ENCODE measurements around the gene SHROOM2. TPM values are rescaled to one million over a fixed set of nuclear protein-coding genes. Genes with fewer than 3 reads are reported as not detected.

Gene SHROOM2
- total RNA-seq, 4 donors from 2014 or later = 0.05 to 0.36 (median 0.26) TPM

GRCh38 chrX:9942086-9942485, 155.9 kb downstream of the SHROOM2 start:
- in situ Hi-C loops (cut with MboI; ENCODE audit: low sequenced_read_pairs in 4 of 4) = no loop called here
- intact Hi-C loops (cut with DNase I; ENCODE audit: low total_unique reads) = no loop called here
- H3K4me3 ChIP-seq = no peak overlapping the region
- no peak for DNase-seq
- ATAC-seq = no peak
- H3K36me3 ChIP-seq = no peaks in the 10 kb centered on the region
- no peaks in the 10 kb centered on the region for H3K9me3 ChIP-seq
- H3K4me1 ChIP-seq = no peaks in the 10 kb centered on the region
- no peak overlapping the region for H3K27ac ChIP-seq
- TF ChIP-seq POLR2A (IDR thresholded peaks at IDR 0.05) (no peak), CTCF (IDR thresholded peaks at IDR 0.05 in 4 of 5, conservative IDR thresholded peaks at IDR 0.05 in 1 of 5) (no peak)
- no peaks in the 10 kb centered on the region for H3K27me3 ChIP-seq

GRCh38 chrX:9943420-9943819, 157.2 kb downstream of the SHROOM2 start:
- H3K36me3 ChIP-seq = no peaks in the 10 kb centered on the region
- no peak overlapping the region for H3K27ac ChIP-seq
- H3K4me3 ChIP-seq = no peak overlapping the region
- no peaks in the 10 kb centered on the region for H3K4me1 ChIP-seq
- DNase-seq (no peak), ATAC-seq (no peak)
- in situ Hi-C loops (cut with MboI; ENCODE audit: low sequenced_read_pairs in 4 of 4) = no loop called here
- H3K9me3 ChIP-seq = no peaks in the 10 kb centered on the region
- H3K27me3 ChIP-seq = no peaks in the 10 kb centered on the region
- intact Hi-C loops (cut with DNase I; ENCODE audit: low total_unique reads) = no loop called here
- TF ChIP-seq POLR2A (IDR thresholded peaks at IDR 0.05) = no peak
- no peak for TF ChIP-seq CTCF (IDR thresholded peaks at IDR 0.05 in 4 of 5, conservative IDR thresholded peaks at IDR 0.05 in 1 of 5)

- no peak overlapping the region for H3K27ac ChIP-seq
Measured at GRCh38 chrX:9947131-9947794, 161.0 kb downstream of the SHROOM2 start.

GRCh38 chrX:9948406-9948805, 162.2 kb downstream of the SHROOM2 start:
- TF ChIP-seq POLR2A (IDR thresholded peaks at IDR 0.05) = no peak
- TF ChIP-seq CTCF (IDR thresholded peaks at IDR 0.05 in 4 of 5, conservative IDR thresholded peaks at IDR 0.05 in 1 of 5) = no peak
- no peaks in the 10 kb centered on the region for H3K27me3 ChIP-seq
- H3K4me3 ChIP-seq = no peak overlapping the region
- no peaks in the 10 kb centered on the region for H3K4me1 ChIP-seq
- DNase-seq = no peak
- ATAC-seq = no peak
- intact Hi-C loops (cut with DNase I; ENCODE audit: low total_unique reads) = no loop called here
- no peaks in the 10 kb centered on the region for H3K9me3 ChIP-seq
- in situ Hi-C loops (cut with MboI; ENCODE audit: low sequenced_read_pairs in 4 of 4) = no loop called here
- H3K27ac ChIP-seq = no peak overlapping the region
- H3K36me3 ChIP-seq = no peaks in the 10 kb centered on the region

More at GRCh38 chrX:9947131-9947794, 161.0 kb downstream of the SHROOM2 start:
- in situ Hi-C loops (cut with MboI; ENCODE audit: low sequenced_read_pairs in 4 of 4) = no loop called here
- Histone ChIP-seq H3K4me1 (no peaks in the 10 kb centered on the region), H3K36me3 (no peaks in the 10 kb centered on the region), H3K9me3 (no peaks in the 10 kb centered on the region), H3K4me3 (no peak overlapping the region), H3K27me3 (no peaks in the 10 kb centered on the region)
- TF ChIP-seq POLR2A (IDR thresholded peaks at IDR 0.05) (no peak), CTCF (IDR thresholded peaks at IDR 0.05 in 4 of 5, conservative IDR thresholded peaks at IDR 0.05 in 1 of 5) (no peak)
- DNase-seq = no peak
- no peak for ATAC-seq
- intact Hi-C loops (cut with DNase I; ENCODE audit: low total_unique reads) = no loop called here

- no peak overlapping the region for H3K4me3 ChIP-seq
- in situ Hi-C loops (cut with MboI; ENCODE audit: low sequenced_read_pairs in 4 of 4) = no loop called here
- no peak for DNase-seq
- no peak for TF ChIP-seq POLR2A (IDR thresholded peaks at IDR 0.05)
- intact Hi-C loops (cut with DNase I; ENCODE audit: low total_unique reads) = no loop called here
- no peaks in the 10 kb centered on the region for H3K27me3 ChIP-seq
- H3K9me3 ChIP-seq = no peaks in the 10 kb centered on the region
- ATAC-seq = no peak
- H3K4me1 ChIP-seq = no peaks in the 10 kb centered on the region
- no peaks in the 10 kb centered on the region for H3K36me3 ChIP-seq
- H3K27ac ChIP-seq = no peak overlapping the region
Measured at GRCh38 chrX:9952300-9952699, 166.1 kb downstream of the SHROOM2 start.
